ENCODE results near the gene UBE2D2. TPM values are rescaled to one million over a fixed set of nuclear protein-coding genes. Genes with fewer than 3 reads are reported as not detected.

Gene UBE2D2
- total RNA-seq, 2 donors from 2014 or later: 105 to 132 TPM

DNA sequence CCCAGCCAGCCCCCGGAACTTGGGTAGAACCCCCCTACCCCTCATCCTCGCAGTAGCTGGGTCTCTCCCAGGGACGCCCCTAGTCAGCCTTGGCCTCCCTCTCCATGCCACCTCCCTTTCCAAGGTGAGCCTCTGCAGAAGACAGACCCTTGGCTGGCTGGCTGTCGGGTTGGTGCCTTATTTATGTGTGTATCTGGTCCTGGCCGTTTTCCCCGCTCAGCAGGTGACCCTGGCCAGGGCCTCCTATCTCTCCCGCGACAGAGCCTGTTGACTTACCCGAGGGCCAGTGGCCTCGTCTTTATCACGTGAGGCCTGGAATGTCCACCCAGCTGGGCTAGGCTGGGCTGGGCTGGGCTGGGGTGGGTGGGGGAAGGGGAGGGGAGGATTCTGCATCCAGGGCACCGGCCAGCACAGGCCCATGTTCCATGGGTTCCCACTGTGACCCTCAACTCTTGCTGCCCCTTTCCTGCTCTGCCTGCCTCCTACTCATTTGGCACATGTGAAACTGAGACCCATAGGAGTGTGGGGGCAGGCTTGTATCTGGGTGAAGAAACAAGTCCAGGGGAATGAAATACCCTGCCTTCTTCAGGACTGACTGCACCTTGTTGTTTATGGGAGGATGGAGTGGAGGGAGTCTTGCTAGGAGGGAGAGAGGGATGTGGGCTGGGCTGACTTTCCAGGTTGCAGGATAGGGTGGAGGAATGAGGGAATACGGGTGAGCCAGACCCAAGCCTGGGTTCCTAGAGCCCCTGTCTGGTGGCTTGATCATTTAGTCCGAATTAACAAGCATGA lies 90.1 kb downstream of the UBE2D2 start:
- peak; percentile 82 for DNase-seq (ENCODE audit: low spot score)
- intact Hi-C loops (cut with DNase I): loop anchor here in 1 of 2 donors (2.0 to 5.0 kb wide), 2 partner anchors 14 to 96 kb away; no protein-coding TSS in a partner anchor

DNA sequence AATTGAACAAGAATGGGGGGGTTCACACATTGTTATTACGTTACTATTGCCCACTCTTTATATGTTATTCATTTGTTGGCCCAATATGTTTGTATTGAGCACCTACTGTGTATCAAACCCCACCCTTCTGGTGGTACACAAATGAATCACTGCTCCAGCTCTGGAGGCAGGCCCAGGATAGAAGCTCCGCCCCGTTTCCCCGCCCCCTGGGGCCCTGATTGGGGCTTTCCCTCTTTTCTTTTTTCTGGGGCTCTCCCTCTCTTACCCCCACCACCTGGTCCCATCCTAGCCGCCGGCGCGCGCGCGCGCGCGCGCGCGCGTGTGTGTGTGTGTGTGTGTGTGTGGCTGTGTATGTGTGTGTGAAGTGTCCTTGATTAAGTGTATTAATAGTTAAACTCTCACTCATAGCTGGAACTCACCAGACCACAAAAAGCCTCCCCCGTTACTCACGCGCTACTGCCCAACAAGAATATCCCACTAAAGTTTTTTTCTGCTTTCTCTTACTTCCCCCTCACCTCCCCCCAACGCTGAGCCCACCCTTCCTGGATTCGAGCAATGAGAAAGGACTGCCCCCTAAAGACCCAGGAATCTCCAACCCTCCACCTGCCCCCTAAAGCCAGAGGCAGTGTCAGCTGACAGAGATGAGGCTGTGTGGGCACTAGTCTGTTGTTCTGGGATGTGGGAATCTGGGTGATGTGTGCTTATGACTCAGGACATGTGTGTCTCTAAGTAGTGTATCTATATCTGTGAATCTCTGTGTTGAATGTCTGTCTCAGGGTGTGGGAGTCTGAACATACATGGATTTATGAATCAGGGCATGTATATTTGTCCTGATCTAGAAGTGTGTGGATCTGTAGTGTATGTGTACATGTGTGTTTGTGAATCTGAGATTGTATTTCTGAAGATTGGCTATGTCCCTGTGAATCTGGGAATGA lies 91.0 kb downstream of the UBE2D2 start:
- intact Hi-C loops (cut with DNase I): loop anchor here in 1 of 2 donors (2.0 to 5.0 kb wide), 2 partner anchors 15 to 95 kb away; no protein-coding TSS in a partner anchor
- peak; percentile 90 for DNase-seq (ENCODE audit: low spot score)

DNA sequence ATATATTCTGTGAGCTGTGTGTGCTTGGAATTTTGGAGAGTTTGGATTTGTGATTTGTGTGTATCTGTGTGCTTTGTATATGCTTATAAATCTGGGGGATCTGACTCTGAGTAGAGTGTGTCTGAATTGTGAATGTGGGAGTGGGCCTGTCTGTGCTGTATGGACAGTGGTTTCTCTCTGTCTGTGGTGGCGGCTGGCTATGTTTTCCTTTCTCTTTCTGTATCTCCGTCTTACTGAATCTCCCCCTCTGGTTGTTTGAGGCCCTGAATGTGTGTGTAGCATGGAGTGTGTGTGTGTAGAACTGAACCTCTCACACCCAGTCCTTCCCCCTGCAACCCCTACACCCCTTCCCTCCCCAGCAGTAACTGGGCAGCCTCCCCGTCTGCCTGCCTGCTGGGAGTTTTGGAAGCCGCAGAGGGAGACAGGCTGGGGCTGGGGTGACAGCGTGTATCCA lies 91.7 kb downstream of the UBE2D2 start:
- DNase-seq (ENCODE audit: low spot score): no peak
- intact Hi-C loops (cut with DNase I): loop anchor here in 1 of 2 donors (5.0 kb wide), 1 partner anchor 94 kb away; no protein-coding TSS in a partner anchor

DNA sequence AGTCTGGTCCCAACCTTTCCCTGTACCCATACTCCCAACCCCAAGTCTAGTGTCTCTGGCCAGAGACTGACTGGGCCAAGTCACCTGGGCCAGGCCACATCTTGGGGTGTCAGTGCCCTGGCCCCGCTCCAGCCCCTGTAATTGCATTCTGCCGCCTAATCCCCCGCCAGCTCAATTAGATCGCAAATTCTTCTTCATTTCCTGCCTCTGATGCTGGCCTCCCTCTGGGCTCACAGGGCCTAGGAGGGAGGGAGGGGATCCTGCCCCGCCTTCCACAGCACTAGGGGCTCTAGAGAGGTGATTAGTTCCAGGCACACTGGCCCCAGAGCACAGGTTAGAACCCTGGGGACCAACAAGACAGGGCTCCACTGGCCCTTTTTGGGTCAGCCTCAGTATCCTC lies 92.5 kb downstream of the UBE2D2 start:
- DNase-seq (ENCODE audit: low spot score): peak; percentile 64
- intact Hi-C loops (cut with DNase I): loop anchor here in 1 of 2 donors (5.0 kb wide), 1 partner anchor 94 kb away; no protein-coding TSS in a partner anchor

DNA sequence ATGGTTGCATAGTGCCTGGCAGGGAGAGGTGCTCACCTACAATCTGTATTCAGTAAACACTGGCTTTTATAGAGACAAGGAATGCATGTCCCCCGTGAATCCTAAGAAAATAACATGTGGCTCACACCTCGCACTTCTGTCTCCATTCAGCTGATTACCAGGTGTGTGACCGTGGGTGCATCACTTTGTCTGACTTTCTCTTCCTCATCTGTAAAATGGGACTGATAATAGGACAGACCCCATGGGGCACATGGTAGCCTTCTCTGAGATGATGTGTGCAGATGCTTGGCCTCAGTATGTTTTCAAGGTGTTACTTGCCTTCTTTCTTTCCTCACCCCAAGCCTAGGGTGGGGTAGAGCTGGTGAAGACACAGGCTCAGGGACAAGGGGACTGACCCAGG lies 93.3 kb downstream of the UBE2D2 start:
- intact Hi-C loops (cut with DNase I): loop anchor here in 1 of 2 donors (5.0 kb wide), 1 partner anchor 93 kb away; no protein-coding TSS in a partner anchor

DNA sequence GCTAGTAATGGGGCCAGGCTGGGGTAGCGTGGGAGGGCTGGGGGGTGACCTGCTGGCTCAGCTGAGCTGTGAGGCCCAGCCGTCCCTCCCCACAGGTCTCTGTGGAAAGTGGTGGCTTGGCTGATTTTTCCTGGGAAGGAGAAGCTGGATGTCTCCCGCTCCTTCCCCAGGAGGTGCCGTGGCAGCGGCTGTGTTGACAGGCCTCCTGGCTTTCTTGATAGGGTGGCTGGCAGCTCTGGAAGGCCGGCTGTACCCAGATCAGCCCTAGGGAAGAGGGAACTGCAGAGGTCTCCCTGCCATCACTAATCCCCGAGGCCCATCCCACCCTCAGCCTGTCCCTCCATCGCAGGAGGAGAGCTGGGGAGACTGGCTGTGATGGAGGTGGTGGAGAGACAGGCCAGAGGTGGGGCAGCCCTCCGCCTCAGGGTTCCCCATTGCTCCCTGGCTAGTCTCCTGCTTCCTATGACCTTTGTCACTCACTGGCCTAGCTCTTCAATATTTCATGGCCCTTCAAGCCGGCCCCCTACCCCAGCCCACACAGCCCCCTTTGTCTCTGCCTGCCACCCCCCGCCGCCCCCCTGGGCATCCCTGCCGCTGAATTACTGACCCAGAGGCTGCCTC lies 93.8 kb downstream of the UBE2D2 start:
- peak; percentile 67 for DNase-seq (ENCODE audit: low spot score)
- intact Hi-C loops (cut with DNase I): loop anchor here in 1 of 2 donors (5.0 kb wide), 1 partner anchor 92 kb away; no protein-coding TSS in a partner anchor

More for the DNA sequence above, 93.3 kb downstream of the UBE2D2 start:
- DNase-seq (ENCODE audit: low spot score): no peak

DNA sequence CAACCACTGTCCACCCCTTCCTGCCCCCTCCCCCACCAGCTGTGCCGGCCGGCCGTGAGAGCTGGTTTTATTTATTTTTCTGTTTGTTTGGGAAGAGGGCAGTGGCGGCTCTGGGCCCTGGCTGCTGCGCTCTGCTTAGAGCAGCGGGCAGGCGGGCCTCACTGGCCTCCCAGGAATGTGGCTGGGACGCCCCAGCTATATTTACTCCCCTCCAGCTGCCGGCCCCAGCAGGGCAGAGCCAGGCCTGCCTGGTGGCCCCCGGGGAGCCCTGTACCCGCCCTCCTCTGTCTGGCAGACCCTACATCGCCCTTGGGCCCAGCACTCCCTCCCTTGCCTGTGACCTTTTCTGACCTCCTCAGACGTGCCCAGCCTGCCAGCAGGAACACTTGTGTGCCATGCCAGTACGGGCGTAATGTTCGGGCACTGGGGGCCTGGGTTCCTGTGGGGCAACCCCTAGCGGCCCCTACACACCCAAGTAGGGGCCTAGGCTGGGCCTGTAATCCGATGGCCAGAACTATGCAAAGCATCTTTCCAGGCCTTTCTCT lies 94.7 kb downstream of the UBE2D2 start:
- peak; percentile 83 for DNase-seq (ENCODE audit: low spot score)

DNA sequence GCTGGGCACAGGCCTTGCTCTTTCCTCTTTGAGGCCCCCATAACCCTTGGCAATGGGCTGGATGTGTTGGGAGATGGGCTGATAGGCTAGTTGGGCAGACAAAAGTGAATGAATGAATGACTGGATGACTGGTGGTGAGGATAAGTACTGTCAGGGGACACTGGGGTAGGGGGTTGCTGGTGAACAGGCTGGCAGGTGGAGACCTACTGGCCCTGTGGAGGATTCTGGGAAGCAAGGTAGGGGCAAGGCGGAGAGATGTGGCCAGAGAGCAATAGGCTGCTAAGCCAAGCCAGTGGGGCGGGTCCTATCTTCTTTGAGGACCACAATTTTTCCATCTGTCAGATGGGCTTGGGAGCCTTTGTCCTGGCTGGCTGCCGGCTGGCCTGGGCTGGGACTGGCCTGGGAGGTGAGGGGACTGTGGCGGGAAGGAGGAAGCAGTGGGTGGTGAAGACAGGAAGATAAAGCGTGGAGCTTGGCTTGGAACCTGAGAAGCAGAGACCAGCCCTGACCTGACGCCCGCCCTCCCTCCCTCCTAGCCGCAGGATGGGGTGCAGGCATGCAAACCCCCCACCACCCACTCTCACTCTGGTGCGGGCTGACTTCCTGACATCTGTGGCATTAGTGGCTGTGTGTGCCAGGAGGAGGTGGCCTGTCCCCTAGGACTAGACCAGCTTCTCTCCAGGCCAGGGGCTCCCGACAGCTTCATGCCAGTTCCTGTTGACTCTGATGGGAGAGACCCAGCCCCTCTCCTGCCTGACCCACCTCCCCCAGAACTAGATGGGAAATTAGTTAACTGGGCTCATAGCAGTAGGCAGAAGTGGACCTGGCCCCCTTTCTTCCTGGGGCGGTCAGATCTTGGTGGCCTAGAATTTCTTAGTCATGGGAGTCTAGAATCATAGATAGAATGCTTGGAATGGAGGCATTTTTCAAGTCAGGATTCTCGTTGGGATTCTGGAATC lies 96.5 kb downstream of the UBE2D2 start:
- intact Hi-C loops (cut with DNase I): no loop called here
- no peak for DNase-seq (ENCODE audit: low spot score)

More for the DNA sequence above, 94.7 kb downstream of the UBE2D2 start:
- intact Hi-C loops (cut with DNase I): no loop called here

DNA sequence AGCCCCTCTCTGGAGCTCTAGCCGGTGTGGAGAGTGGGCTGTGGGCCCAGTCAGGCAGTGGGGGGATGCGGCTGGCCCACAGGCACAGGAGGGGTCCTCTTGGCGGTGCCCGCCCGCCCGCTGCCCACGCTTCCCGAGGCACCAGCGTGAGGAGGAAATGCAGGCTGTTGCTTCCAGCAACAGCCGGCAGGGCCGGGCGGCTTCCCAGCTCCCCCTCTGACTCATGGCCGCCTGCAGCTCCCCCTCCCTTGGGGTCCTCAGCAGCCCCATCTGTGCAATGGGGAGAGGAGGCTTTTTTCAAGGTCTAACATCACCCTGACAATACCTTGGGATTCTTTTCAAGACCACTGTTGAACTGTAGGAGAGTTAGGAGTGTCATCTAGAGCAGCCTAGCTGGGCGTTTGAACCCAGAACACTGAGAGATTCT lies 97.4 kb downstream of the UBE2D2 start:
- DNase-seq (ENCODE audit: low spot score): peak; percentile 90
- intact Hi-C loops (cut with DNase I): no loop called here

DNA sequence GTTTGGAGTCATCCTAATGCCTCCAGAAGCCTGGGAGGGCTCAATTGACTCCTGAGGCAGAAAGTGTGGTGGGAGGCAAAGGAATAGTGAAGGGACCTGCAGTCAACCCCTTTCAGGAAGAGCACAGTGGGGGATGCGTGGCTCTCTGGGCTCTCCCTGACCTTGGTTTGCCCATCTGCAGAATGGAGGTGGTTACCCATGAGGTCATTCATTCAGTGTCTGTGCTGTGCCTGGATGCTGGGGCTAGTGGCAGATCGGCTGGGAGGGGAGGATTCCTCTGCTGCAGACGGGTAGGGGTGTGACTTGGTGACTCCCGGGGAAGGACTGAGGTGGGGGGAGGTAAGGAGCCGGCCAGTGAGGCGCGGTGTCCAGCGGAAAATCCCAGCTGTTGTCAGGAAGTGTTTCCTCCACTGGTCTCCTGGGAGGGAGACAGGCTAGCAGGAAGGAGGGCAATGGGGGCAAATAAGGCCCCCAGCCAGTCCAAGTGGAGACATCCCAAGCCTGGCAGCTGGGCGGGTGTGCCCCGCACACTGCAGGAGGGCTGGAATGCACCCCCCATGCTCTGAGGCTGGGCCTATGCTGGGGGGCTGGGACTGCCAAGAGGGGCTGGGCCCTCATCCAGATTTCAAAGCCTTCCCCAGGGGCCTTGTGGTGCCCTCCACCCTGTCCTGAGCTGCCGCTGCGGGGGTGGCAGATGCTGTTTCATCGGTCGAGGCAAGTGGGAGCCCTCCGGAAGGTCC lies 98.0 kb downstream of the UBE2D2 start:
- peak; percentile 86 for DNase-seq (ENCODE audit: low spot score)
- intact Hi-C loops (cut with DNase I): no loop called here

DNA sequence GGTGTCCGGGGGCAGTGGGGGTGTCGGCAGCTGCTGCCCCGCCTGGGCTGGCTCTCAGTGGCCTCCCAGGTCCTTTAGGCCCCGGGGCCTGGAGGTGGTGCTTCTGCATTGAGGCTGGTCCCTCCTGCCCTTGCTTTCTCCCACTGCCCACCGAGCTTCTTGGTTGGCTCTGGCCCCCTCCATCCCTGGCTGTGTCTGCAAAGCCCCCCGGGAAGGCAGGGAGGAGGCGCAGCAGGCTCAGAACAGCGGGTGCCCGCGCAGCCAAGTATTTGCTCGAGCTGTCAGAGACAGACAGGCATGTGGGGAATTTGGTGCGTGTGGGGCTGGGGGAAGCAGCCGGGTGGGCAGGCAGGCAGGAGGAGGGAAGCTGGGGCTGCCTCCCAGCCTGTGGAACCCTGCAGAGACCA lies 98.6 kb downstream of the UBE2D2 start:
- intact Hi-C loops (cut with DNase I): no loop called here

DNA sequence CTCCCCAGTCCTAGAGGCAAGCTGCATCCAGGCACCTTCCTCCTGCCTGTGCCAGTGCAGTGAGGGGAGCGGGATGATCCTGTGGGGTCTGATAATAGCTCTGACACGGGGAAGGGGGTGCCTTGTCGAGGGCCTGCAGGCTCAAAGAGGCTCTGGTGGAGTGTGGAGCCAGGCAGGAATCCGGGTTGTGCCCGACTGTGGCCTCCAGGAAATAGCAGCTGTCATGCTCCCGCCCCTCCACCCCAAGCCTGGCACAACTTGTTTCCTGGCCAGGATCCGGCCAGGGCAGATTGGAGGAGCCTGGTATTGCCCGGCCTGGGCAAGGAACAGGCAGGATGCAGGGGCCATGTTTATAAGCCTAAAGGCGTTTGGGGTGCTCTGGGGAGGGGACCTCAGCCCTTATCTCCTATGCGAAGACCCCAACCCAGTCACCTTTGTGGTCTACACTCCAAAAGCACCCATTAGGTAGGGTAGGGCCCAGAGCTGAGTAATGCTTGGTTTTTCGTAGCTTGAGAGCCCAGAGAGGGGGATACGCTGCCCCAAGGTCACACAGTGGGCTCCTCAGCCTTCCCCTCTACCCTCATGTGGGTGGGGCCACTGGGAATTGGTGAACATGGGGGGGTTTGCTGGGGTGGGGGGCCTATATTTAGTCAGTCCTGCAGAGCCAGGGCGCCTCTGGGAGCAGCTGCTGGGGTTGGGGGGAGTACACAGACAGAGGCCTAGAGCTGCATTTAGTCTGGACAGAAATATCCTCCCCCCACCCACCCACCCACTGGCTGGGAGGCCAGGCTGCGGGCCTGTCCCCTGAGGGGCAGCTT lies 99.2 kb downstream of the UBE2D2 start:
- no peak for DNase-seq (ENCODE audit: low spot score)

More for the DNA sequence above, 98.6 kb downstream of the UBE2D2 start:
- no peak for DNase-seq (ENCODE audit: low spot score)

DNA sequence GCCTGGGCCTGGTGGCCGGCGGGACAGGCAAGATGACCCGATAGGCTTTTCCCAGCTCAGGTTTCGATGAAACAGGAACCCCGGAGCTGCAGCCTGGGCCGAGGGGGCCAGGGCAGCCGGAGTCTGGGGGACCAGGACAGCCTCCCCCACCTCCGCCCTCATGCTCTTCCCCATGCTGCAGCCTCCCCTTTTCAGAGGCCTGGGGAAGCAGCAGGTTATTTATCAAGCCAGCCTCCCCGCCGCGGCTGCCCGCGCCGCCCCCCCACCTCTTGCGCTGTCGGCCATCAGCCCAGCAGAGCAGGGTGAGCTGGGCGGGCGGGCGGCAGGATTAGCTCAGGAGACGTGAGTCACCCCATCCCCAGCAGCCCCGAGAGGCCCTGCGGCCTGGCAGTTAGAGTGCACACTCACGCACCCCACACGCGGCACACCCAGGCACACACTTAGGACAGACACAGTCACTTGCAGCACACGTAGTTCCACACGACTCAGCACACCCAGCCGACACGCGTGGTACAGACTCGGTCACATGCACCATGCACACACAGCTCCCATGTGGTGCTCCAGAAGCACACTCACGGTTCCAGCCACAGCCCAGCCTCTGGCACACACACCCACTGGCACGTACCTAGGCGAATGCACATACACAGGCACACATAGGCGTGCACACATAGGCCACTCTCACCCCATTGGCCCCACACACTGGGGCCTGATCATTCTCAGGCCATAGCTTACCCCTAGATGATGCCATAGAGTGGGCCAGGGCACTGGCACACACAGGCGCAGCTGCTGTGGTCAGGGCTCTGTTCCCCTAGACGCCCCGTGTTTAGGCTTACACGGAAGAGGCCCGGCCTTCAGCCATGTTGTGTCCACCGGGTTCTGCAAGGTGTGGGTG lies 100.0 kb downstream of the UBE2D2 start:
- DNase-seq (ENCODE audit: low spot score): peak; percentile 97
- intact Hi-C loops (cut with DNase I): no loop called here

More for the DNA sequence above, 99.2 kb downstream of the UBE2D2 start:
- intact Hi-C loops (cut with DNase I): no loop called here

DNA sequence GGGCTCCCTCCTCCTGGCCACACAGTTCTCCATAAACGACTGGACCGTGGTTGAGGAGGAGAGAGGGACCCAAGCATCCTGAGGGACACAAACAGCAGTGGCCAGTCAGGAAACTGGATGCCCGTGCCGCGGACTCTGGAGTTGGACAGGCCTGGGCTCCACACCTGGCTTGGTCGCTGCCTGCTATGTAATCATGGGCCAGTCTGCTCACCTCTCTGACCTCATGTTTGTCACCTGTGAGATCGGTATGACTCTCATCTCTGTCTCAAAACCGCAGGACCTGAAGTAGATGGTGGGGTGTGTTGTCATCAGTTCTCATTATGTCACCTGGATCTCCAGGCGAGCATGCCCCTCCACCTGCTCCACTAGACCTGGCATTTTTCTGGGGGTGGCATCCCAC lies 101.5 kb downstream of the UBE2D2 start:
- intact Hi-C loops (cut with DNase I): no loop called here
- DNase-seq (ENCODE audit: low spot score): no peak

Measured in posterior vena cava (tissue), 2 donors.